ENCODE measurements around the gene LRRC36. TPM values are rescaled to one million over a fixed set of nuclear protein-coding genes. Genes with fewer than 3 reads are reported as not detected.

LRRC36 gene
- total RNA-seq, 1 donor from 2014 or later = 24.1 TPM

DNA sequence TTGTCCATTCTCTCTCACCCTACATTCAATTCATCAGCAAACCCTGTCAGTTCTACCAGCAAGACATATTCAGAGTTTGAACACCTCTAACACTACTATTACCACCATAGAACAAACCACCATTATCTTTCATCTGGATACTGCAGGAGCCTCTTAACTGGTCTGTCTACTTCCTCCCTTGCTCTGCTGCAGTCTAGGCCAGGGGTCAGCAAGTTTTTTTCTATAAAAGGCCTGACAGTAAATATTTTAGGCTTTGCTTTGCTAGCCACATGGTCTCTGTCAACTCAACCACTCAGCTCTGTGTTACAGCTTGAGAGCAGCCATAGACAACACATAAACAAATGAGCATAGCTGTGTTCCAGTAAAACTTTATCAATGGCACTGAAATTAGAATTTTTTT lies 13.9 kb upstream of the LRRC36 start:
- H3K27ac Mint-ChIP-seq (ENCODE audit: unreplicated experiment) = no peak overlapping the region
- H3K27me3 Mint-ChIP-seq (ENCODE audit: unreplicated experiment) = peaks cover 6% of the 10 kb centered on the region
- no peaks in the 10 kb centered on the region for H3K9me3 Mint-ChIP-seq (ENCODE audit: unreplicated experiment)
- DNase-seq (ENCODE audit: low spot score) = no peak
- TF ChIP-seq, protein P1, sequence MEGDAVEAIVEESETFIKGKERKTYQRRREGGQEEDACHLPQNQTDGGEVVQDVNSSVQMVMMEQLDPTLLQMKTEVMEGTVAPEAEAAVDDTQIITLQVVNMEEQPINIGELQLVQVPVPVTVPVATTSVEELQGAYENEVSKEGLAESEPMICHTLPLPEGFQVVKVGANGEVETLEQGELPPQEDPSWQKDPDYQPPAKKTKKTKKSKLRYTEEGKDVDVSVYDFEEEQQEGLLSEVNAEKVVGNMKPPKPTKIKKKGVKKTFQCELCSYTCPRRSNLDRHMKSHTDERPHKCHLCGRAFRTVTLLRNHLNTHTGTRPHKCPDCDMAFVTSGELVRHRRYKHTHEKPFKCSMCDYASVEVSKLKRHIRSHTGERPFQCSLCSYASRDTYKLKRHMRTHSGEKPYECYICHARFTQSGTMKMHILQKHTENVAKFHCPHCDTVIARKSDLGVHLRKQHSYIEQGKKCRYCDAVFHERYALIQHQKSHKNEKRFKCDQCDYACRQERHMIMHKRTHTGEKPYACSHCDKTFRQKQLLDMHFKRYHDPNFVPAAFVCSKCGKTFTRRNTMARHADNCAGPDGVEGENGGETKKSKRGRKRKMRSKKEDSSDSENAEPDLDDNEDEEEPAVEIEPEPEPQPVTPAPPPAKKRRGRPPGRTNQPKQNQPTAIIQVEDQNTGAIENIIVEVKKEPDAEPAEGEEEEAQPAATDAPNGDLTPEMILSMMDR (IDR thresholded peaks at IDR 0.05; ENCODE audit: unreplicated experiment) = no peak
- peaks cover 26% of the 10 kb centered on the region for H3K4me1 Mint-ChIP-seq (ENCODE audit: unreplicated experiment)
- H3K36me3 Mint-ChIP-seq (ENCODE audit: low read depth, unreplicated experiment) = no peaks in the 10 kb centered on the region
- no peak overlapping the region for H3K4me3 Mint-ChIP-seq (ENCODE audit: unreplicated experiment)

DNA sequence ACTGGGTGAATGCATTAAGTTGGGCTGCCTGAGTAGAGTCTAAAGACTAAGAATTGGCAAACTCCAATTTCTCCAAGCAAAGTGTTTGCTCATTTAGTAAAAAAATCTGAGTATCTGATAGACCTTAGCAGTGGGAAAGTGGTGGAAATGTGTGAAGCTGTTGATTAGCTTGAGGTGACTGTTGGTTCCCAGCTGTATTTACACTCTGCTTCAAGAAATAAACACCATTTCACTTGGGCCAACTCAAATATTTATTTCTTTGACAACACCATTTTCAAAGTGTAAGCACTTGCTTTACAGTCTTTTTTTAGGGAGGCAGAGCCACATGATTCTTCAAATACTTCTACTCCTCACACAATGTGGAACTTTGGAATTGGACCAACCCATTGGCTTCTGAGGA lies 8.8 kb upstream of the LRRC36 start:
- DNase-seq (ENCODE audit: low spot score) = no peak
- Mint-ChIP-seq H3K27ac (ENCODE audit: unreplicated experiment) (no peak overlapping the region), H3K27me3 (ENCODE audit: unreplicated experiment) (peaks cover 5% of the 10 kb centered on the region), H3K36me3 (ENCODE audit: low read depth, unreplicated experiment) (no peaks in the 10 kb centered on the region), H3K4me3 (ENCODE audit: unreplicated experiment) (no peak overlapping the region), H3K9me3 (ENCODE audit: unreplicated experiment) (no peaks in the 10 kb centered on the region), H3K4me1 (ENCODE audit: unreplicated experiment) (peaks cover 7% of the 10 kb centered on the region)
- TF ChIP-seq, protein P1 (IDR thresholded peaks at IDR 0.05; ENCODE audit: unreplicated experiment) = no peak

DNA sequence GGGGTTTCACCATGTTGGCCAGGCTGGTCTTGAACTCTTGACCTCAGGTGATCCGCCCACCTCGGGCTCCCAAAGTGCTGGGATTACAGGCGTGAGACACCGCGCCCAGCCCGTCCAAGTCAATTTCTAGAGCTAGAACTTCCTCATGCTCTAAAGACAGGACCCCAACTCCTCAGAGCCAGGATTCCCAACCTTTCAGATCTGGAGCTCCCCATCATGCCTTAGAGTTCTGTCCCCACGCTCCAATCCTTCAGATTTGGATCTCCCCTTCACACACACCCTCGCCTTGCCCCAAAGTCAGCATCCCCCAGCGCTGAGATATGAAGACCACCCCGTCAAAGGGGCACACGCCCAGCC lies 522 bp upstream of the LRRC36 start:
- Mint-ChIP-seq H3K9me3 (ENCODE audit: unreplicated experiment) (no peaks in the 10 kb centered on the region), H3K27me3 (ENCODE audit: unreplicated experiment) (peaks cover 6% of the 10 kb centered on the region), H3K27ac (ENCODE audit: unreplicated experiment) (peak overlapping the region; percentile 23), H3K36me3 (ENCODE audit: low read depth, unreplicated experiment) (no peaks in the 10 kb centered on the region), H3K4me1 (ENCODE audit: unreplicated experiment) (peaks cover 4% of the 10 kb centered on the region), H3K4me3 (ENCODE audit: unreplicated experiment) (peak overlapping the region; percentile 90)
- DNase-seq (ENCODE audit: low spot score) = no peak
- TF ChIP-seq, protein P1 (IDR thresholded peaks at IDR 0.05; ENCODE audit: unreplicated experiment) = no peak

DNA sequence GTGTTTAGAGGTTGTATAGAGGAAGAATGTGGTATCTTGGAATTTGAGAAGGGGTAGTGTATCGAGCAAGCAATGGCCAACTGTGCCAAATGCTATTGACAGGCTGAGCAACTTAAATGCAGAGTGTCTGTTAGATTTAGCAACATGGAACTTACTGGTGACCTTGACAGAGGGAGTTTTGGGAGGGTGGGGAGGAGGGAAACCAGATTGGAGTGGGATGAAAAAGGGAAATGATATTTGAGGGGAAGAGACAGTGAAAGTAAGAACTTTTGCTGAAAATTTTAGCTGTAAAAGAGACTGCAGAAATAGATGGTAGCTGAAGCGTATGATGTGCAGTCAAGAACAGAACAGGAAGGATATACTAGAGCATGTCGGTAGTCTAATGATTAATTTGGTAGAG lies 1.1 kb downstream of the LRRC36 start:
- TF ChIP-seq, protein P1 (IDR thresholded peaks at IDR 0.05; ENCODE audit: unreplicated experiment) = no peak

DNA sequence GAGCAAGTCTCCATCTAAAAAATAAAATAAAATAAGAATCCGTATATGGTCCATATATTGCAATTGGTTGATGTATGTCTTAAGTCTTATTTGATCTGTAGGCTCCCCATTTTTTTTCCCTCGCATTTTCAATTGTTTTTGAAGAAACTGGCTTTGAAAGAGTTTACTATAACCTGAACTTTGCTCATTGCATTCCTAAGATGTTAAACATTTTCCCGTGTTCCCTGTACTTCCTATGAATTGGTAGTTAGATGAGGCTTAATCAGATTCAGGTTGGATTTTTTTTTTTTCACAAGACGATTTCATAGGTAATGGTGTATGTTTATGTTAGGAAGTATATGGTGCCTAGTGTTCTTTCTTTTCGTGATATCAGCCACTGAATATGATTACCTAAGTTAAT lies 3.3 kb downstream of the LRRC36 start:
- peaks cover 6% of the 10 kb centered on the region for H3K27me3 Mint-ChIP-seq (ENCODE audit: unreplicated experiment)
- no peak overlapping the region for H3K27ac Mint-ChIP-seq (ENCODE audit: unreplicated experiment)
- DNase-seq (ENCODE audit: low spot score) = no peak

More for the DNA sequence above, 1.1 kb downstream of the LRRC36 start:
- peaks cover 6% of the 10 kb centered on the region for H3K27me3 Mint-ChIP-seq (ENCODE audit: unreplicated experiment)
- H3K36me3 Mint-ChIP-seq (ENCODE audit: low read depth, unreplicated experiment) = no peaks in the 10 kb centered on the region
- H3K27ac Mint-ChIP-seq (ENCODE audit: unreplicated experiment) = no peak overlapping the region
- peaks cover 4% of the 10 kb centered on the region for H3K4me1 Mint-ChIP-seq (ENCODE audit: unreplicated experiment)
- H3K4me3 Mint-ChIP-seq (ENCODE audit: unreplicated experiment) = no peak overlapping the region
- DNase-seq (ENCODE audit: low spot score) = no peak
- H3K9me3 Mint-ChIP-seq (ENCODE audit: unreplicated experiment) = no peaks in the 10 kb centered on the region

More for the DNA sequence above, 3.3 kb downstream of the LRRC36 start:
- Mint-ChIP-seq H3K4me3 (ENCODE audit: unreplicated experiment) (no peak overlapping the region), H3K4me1 (ENCODE audit: unreplicated experiment) (peaks cover 4% of the 10 kb centered on the region), H3K36me3 (ENCODE audit: low read depth, unreplicated experiment) (no peaks in the 10 kb centered on the region), H3K9me3 (ENCODE audit: unreplicated experiment) (no peaks in the 10 kb centered on the region)
- TF ChIP-seq, protein P1 (IDR thresholded peaks at IDR 0.05; ENCODE audit: unreplicated experiment) = no peak
